HCT116 (cell line): ENCODE data around the gene ATP2B3. TPM values are rescaled to one million over a fixed set of nuclear protein-coding genes. Genes with fewer than 3 reads are reported as not detected.

Experiments used
- ATAC-seq: fragments of 200-7000 bp; cut with Tn5 transposase; 2 replicates; pipeline ENCODE4 v1.9.1; 2020; ENCODE audit warnings: mild to moderate bottlenecking, moderate library complexity
- BruUV-seq: library from RNA; stranded (reverse); fragments of 400-500 nt; replicated peaks from 2 replicates; lab custom pipeline; 2021; lab: Mats Ljungman, UMichigan
- CTCF ChIA-PET: fragments of 300-600 bp; sonication (Branson Sonifier 250); formaldehyde crosslinking; loops from one replicate; lab custom pipeline; 2021; ENCODE audit warnings: antibody characterized with exemption; lab: Charles Lee
- POLR2A ChIA-PET: fragments of 300-600, 350-600 bp; sonication (Branson Sonifier 250); formaldehyde crosslinking; loops from one replicate; lab custom pipeline; 2021; ENCODE audit warnings: antibody characterized with exemption; lab: Charles Lee
- RAD21 ChIA-PET, 2 experiments: fragments of 300-600 bp; sonication (Branson Sonifier 250); formaldehyde crosslinking; loops; one replicate each; lab custom pipeline; 2023; ENCODE audit warnings: low total read pairs in 2 of 2; ENCODE audit not compliant: uncharacterized antibody in 2 of 2, unreplicated experiment in 2 of 2, low non-redundant PET in 1 of 2; lab: Charles Lee
- DNase-seq: peaks from one replicate; pipeline ENCODE4 v3.0.0-alpha.2; 2010; ENCODE audit warnings: low read depth, low spot score
- H2AFZ ChIP-seq: fragments of 200-600 bp; shearing (Covaris generic), sonication (generic); 2 replicates; pipeline ENCODE4 v1.6.1; 2017; ENCODE audit warnings: low read depth, mixed run types, mixed read lengths, antibody characterized with exemption, low read length; ENCODE audit not compliant: poor library complexity, severe bottlenecking
- H3K27ac ChIP-seq: 2 replicates; pipeline ENCODE4 v1.5.1; 2012; ENCODE audit warnings: low read depth, low read length
- H3K27me3 ChIP-seq: fragments of 200-600 bp; sonication (generic); 2 replicates; pipeline ENCODE4 v1.6.1; 2016; ENCODE audit warnings: mixed run types, low read length, mixed read lengths; ENCODE audit not compliant: insufficient read depth
- H3K36me3 ChIP-seq, 2 experiments: fragments of 200-500 bp in 1 of 2; fragments of 200-600 bp in 1 of 2; sonication (Bioruptor generic) in 1 of 2; sonication (generic) in 1 of 2; 2 replicates each; pipeline versions ENCODE4 v1.5.1 to v1.6.1; 2014 to 2016; ENCODE audit warnings: low read length in 2 of 2, inconsistent platforms in 1 of 2, mixed read lengths in 1 of 2, mixed run types in 1 of 2; ENCODE audit not compliant: insufficient read depth in 2 of 2, control insufficient read depth in 1 of 2
- H3K4me1 ChIP-seq, 2 experiments: fragments of 200-600 bp in 1 of 2; sonication (generic) in 1 of 2; 2 replicates each; pipeline versions ENCODE4 v1.5.1 to v1.6.1; 2012 to 2017; ENCODE audit warnings: low read length in 2 of 2, inconsistent platforms in 1 of 2, mild to moderate bottlenecking in 1 of 2, mixed read lengths in 1 of 2, mixed run types in 1 of 2, moderate library complexity in 1 of 2; ENCODE audit not compliant: insufficient read depth in 2 of 2, control insufficient read depth in 1 of 2
- H3K4me2 ChIP-seq: fragments of 200-600 bp; sonication (generic); 2 replicates; pipeline ENCODE4 v1.6.1; 2017; ENCODE audit warnings: mixed run types, low read length, mixed read lengths
- H3K4me3 ChIP-seq, 2 experiments: fragments of 200-600 bp in 1 of 2; sonication (generic) in 1 of 2; replicated peaks in 1 of 2; 2 replicates each; pipeline ENCODE4 v1.5.1; 2011 to 2016; ENCODE audit warnings: low read length in 2 of 2, control low read depth in 1 of 2, low read depth in 1 of 2, mild to moderate bottlenecking in 1 of 2, mixed read lengths in 1 of 2, mixed run types in 1 of 2
- H3K79me2 ChIP-seq: fragments of 200-600 bp; sonication (generic); 2 replicates; pipeline ENCODE4 v1.6.1; 2017; ENCODE audit warnings: mild to moderate bottlenecking, mixed run types, low read length, moderate library complexity, mixed read lengths; ENCODE audit not compliant: insufficient read depth
- H3K9ac ChIP-seq: fragments of 200-600 bp; sonication (generic); 2 replicates; pipeline ENCODE4 v1.6.1; 2016; ENCODE audit warnings: low read length, mixed read lengths
- H3K9me2 ChIP-seq: fragments of 200-600 bp; sonication (generic), shearing (Covaris generic); 2 replicates; pipeline ENCODE4 v1.6.1; 2017; ENCODE audit warnings: mixed run types, mild to moderate bottlenecking, moderate library complexity; ENCODE audit not compliant: insufficient read depth
- H3K9me3 ChIP-seq, 2 experiments: fragments of 200-500 bp in 1 of 2; fragments of 200-600 bp in 1 of 2; sonication (Bioruptor generic) in 1 of 2; sonication (generic) in 1 of 2; 2 replicates each; pipeline ENCODE4 v1.6.1; 2014 to 2017; ENCODE audit warnings: low read length in 2 of 2, mixed read lengths in 2 of 2, inconsistent platforms in 1 of 2, low read depth in 1 of 2, mild to moderate bottlenecking in 1 of 2, mixed run types in 1 of 2, moderate library complexity in 1 of 2; ENCODE audit not compliant: control insufficient read depth in 1 of 2, insufficient read depth in 1 of 2
- H4K20me1 ChIP-seq: fragments of 200-600 bp; sonication (generic), shearing (Covaris generic); 2 replicates; pipeline ENCODE4 v1.6.1; 2017; ENCODE audit warnings: mixed run types, mild to moderate bottlenecking, moderate library complexity; ENCODE audit not compliant: insufficient read depth
- ATF3 ChIP-seq: IDR thresholded peaks from 2 replicates; pipeline ENCODE4 v1.6.1; 2012
- SP1 ChIP-seq: IDR thresholded peaks from 2 replicates; pipeline ENCODE4 v1.6.1; 2012; ENCODE audit warnings: low read depth
- TCF7L2 ChIP-seq: IDR thresholded peaks from 2 replicates; pipeline ENCODE4 v1.7.0; 2011; ENCODE audit warnings: borderline replicate concordance, inconsistent platforms; ENCODE audit not compliant: insufficient read depth, insufficient read length; ENCODE audit errors: extremely low read depth
- ZNF274 ChIP-seq: fragments of 200-500 bp; sonication (Bioruptor generic); IDR thresholded peaks from 2 replicates; pipeline ENCODE4 v1.6.1; 2014; ENCODE audit warnings: mild to moderate bottlenecking, low read depth, low read length, inconsistent platforms
- intact Hi-C: fragments of 100-400 bp; cut with micrococcal nuclease; formaldehyde crosslinking; loops from 2 replicates; pipeline ENCODE4 v1.10.0; 2022
- total RNA-seq: library from RNA; stranded (reverse); gene quantifications from one replicate; pipeline ENCODE4 v1.2.1, GENCODE V29; 2021; ENCODE audit not compliant: unreplicated experiment
- TF ChIP-seq, protein P1 (sequence below), 3 experiments: fragments of 200-600 bp in 1 of 3; sonication (generic) in 1 of 3; IDR thresholded peaks in 2 of 3; conservative IDR thresholded peaks in 1 of 3; 2 replicates each; pipeline ENCODE4 v1.5.1; 2012 to 2017; ENCODE audit warnings: low read depth in 2 of 3, low read length in 2 of 3, antibody characterized with exemption in 1 of 3, borderline replicate concordance in 1 of 3, control low read depth in 1 of 3, mild to moderate bottlenecking in 1 of 3, mixed read lengths in 1 of 3, mixed run types in 1 of 3, moderate library complexity in 1 of 3; ENCODE audit not compliant: insufficient read depth in 1 of 3
- TF ChIP-seq, protein P2 (sequence below): IDR thresholded peaks from 2 replicates; pipeline ENCODE4 v1.6.1; 2012

Gene ATP2B3
- total RNA-seq, 1 experiment from 2014 or later, result not detected

DNA sequence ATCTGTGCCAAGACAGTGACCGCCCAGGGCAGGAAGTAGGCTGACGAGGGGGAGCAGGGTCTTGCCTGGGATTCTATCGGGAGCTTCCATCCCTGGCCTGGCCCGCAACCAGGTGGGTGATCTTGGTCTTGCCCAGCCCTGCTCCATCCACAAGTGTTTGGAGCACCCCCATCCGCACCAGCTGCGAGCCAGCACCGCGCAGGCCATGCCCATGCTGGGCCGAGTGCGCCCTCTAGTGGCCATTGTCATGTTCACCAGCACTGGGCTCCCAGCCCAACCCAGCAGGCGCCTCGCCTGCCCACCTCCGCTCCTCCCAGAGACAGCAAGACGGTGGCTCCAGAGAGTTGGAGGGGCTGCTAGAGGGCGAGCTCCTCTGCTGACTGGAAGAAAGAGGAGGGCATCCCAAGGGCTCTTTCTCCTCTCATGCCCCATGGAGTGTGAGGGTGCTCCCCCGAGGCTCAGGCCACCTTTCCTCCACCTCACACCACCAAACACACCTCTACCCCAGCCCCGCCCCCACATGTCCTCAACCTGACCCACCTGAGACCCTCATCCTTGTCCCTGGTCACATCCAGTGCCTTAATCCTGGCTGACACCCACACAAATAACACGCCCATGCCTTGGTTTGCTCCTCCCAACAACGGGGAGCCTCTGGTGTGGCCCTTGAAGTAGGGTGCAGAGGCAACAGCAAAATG lies 9.8 kb upstream of the ATP2B3 start:
- Histone ChIP-seq H3K4me3 (no peak overlapping the region), H3K9me2 (no peaks in the 10 kb centered on the region), H2AFZ (no peak overlapping the region), H3K9ac (no peak overlapping the region), H4K20me1 (no peaks in the 10 kb centered on the region), H3K27me3 (no peaks in the 10 kb centered on the region), H3K4me2 (peak overlapping the region; percentile 45), H3K9me3 (no peaks in the 10 kb centered on the region), H3K4me1 (peaks cover 0 to 5% of the 10 kb centered on the region in 2 experiments; a peak in 1 of 4 replicates), H3K27ac (no peak overlapping the region; the same call in 1 of the 2 replicates), H3K36me3 (no peaks in the 10 kb centered on the region), H3K79me2 (no peaks in the 10 kb centered on the region)
- POLR2A ChIA-PET, result no interaction called here
- CTCF ChIA-PET, result interaction anchor here (1.1 to 2.2 kb wide), 3 partner anchors 36 to 475 kb away, joined by 7 to 15 read pairs (median 7); partner anchors contain the start of gene HAUS7
- DNase-seq, result peak; percentile 26
- BruUV-seq, result no TSS peak
- intact Hi-C loops, result loop anchor here (1.0 to 10.0 kb wide), 2 partner anchors 46 to 473 kb away; no protein-coding TSS in a partner anchor
- peak; percentile 98 for ATAC-seq
- TF ChIP-seq ZNF274 (no peak), SP1 (no peak), TCF7L2 (no peak), ATF3 (no peak)
- TF ChIP-seq, protein P1, sequence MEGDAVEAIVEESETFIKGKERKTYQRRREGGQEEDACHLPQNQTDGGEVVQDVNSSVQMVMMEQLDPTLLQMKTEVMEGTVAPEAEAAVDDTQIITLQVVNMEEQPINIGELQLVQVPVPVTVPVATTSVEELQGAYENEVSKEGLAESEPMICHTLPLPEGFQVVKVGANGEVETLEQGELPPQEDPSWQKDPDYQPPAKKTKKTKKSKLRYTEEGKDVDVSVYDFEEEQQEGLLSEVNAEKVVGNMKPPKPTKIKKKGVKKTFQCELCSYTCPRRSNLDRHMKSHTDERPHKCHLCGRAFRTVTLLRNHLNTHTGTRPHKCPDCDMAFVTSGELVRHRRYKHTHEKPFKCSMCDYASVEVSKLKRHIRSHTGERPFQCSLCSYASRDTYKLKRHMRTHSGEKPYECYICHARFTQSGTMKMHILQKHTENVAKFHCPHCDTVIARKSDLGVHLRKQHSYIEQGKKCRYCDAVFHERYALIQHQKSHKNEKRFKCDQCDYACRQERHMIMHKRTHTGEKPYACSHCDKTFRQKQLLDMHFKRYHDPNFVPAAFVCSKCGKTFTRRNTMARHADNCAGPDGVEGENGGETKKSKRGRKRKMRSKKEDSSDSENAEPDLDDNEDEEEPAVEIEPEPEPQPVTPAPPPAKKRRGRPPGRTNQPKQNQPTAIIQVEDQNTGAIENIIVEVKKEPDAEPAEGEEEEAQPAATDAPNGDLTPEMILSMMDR (IDR thresholded peaks at IDR 0.05 in 2 of 3, conservative IDR thresholded peaks at IDR 0.05 in 1 of 3; ENCODE audit: borderline replicate concordance in 1 of 3, insufficient read depth in 1 of 3, low read depth in 2 of 3, low read length in 2 of 3), result peak in 2 of 3 experiments; percentile 69 to 71; a peak in 4 of 6 replicates
- TF ChIP-seq, protein P2, sequence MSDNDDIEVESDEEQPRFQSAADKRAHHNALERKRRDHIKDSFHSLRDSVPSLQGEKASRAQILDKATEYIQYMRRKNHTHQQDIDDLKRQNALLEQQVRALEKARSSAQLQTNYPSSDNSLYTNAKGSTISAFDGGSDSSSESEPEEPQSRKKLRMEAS, result no peak
- RAD21 ChIA-PET, result interaction anchor here in 1 of 2 experiments (1.2 kb wide), 1 partner anchor 36 kb away, joined by 12 read pairs; no protein-coding TSS in a partner anchor
